Stimulated activated memory B cell treated with anti-CD40 and anti-IgM and Interleukin-4, amounts not matched to agents 10 μg/mL and 1 μg/mL and 100 μg/mL, for 72 hours (primary cell): ENCODE data around the gene TGFB1.
"Not testable (repeated sequence)": the region's sequence is repeated elsewhere in the genome, so short reads cannot be mapped to it uniquely, and the experiment has no call there.

Source experiments
- ATAC-seq: fragments of 150-1000 bp; cut with Tn5 transposase; 2 replicates; pipeline ENCODE4 v1.10.0; 2021
- H3K27ac Mint-ChIP-seq: one replicate; pipeline ENCODE4 v1.8.0; 2022; ENCODE audit warnings: mild to moderate bottlenecking, mixed read lengths
- H3K27me3 Mint-ChIP-seq: one replicate; pipeline ENCODE4 v1.8.0; 2022; ENCODE audit warnings: mixed read lengths
- H3K36me3 Mint-ChIP-seq: one replicate; pipeline ENCODE4 v1.8.0; 2022; ENCODE audit warnings: mixed read lengths
- H3K4me1 Mint-ChIP-seq: one replicate; pipeline ENCODE4 v1.8.0; 2022; ENCODE audit warnings: mixed read lengths
- H3K4me3 Mint-ChIP-seq: one replicate; pipeline ENCODE4 v1.8.0; 2022; ENCODE audit warnings: mild to moderate bottlenecking, moderate library complexity, mixed read lengths
- H3K9me3 Mint-ChIP-seq: one replicate; pipeline ENCODE4 v1.8.0; 2022; ENCODE audit warnings: mixed read lengths

Gene TGFB1

GRCh38 chr19:41297628-41298347 is 55.9 kb downstream of the TGFB1 start:
- H3K36me3 Mint-ChIP-seq = peaks cover 76% of the 10 kb centered on the region
- H3K9me3 Mint-ChIP-seq = no peaks in the 10 kb centered on the region
- H3K4me3 Mint-ChIP-seq = peak overlapping the region; percentile 4
- no peaks in the 10 kb centered on the region for H3K27me3 Mint-ChIP-seq
- peak overlapping the region; percentile 94 for H3K27ac Mint-ChIP-seq
- ATAC-seq = peak; percentile 89
- peaks cover 61% of the 10 kb centered on the region for H3K4me1 Mint-ChIP-seq

DNA sequence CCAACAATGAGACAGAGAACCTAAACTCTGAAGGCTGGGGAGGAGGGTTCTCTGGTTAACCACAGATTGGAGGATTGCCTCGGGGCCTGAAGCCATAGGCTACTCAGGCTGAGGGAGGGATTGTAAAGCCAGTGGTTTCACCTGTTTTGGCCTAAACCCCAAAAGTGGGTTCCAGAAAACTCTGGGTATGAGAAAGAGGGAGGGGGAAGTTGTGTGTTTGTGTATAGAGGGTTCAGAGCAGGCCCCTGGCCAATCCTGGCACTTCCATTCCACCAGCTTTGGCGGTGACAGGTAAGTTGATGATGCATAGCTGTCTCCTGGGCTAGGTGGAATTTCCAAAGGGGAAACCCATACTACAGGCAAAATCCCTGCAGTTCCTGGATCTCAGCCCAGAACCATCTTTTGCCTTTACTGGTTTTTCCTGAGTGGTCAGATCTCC is 57.3 kb downstream of the TGFB1 start:
- peaks cover 73% of the 10 kb centered on the region for H3K36me3 Mint-ChIP-seq
- H3K9me3 Mint-ChIP-seq = no peaks in the 10 kb centered on the region
- peak overlapping the region; percentile 94 for H3K27ac Mint-ChIP-seq
- H3K27me3 Mint-ChIP-seq = no peaks in the 10 kb centered on the region
- H3K4me1 Mint-ChIP-seq = peaks cover 48% of the 10 kb centered on the region
- ATAC-seq = no peak
- H3K4me3 Mint-ChIP-seq = no peak overlapping the region

- Mint-ChIP-seq H3K27ac (peak overlapping the region; percentile 94), H3K36me3 (peaks cover 76% of the 10 kb centered on the region), H3K9me3 (no peaks in the 10 kb centered on the region), H3K4me1 (peaks cover 43% of the 10 kb centered on the region), H3K4me3 (no peak overlapping the region), H3K27me3 (no peaks in the 10 kb centered on the region)
- no peak for ATAC-seq
Observed at GRCh38 chr19:41295499-41295898, 58.2 kb downstream of the TGFB1 start.

DNA sequence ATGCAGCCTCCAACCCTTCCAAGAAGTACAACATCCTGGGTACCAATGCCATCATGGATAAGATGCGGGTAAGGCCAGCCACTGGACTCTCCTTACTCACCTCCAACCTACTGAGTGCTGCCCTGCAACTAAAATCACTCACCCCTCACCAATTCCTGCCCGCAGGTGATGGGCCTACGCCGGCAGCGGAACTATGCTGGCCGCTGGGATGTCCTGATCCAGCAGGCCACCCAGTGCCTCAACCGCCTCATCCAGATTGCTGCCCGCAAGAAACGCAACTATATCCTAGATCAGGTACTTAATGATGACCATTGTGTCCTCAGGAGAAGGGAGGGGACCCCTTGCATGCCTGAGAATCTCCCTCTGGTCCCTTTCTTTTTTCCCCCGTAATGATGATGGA is 59.3 kb downstream of the TGFB1 start:
- Mint-ChIP-seq H3K36me3 (peaks cover 65% of the 10 kb centered on the region), H3K9me3 (no peaks in the 10 kb centered on the region), H3K4me1 (peaks cover 36% of the 10 kb centered on the region), H3K4me3 (no peak overlapping the region), H3K27ac (peak overlapping the region; percentile 31), H3K27me3 (no peaks in the 10 kb centered on the region)
- no peak for ATAC-seq

- not testable (repeated sequence) for H3K4me1 Mint-ChIP-seq, H3K27ac Mint-ChIP-seq, ATAC-seq, H3K4me3 Mint-ChIP-seq, H3K27me3 Mint-ChIP-seq, H3K9me3 Mint-ChIP-seq
- H3K36me3 Mint-ChIP-seq = peaks cover 39% of the 10 kb centered on the region
Observed at GRCh38 chr19:41289814-41290213, 63.9 kb downstream of the TGFB1 start.

DNA sequence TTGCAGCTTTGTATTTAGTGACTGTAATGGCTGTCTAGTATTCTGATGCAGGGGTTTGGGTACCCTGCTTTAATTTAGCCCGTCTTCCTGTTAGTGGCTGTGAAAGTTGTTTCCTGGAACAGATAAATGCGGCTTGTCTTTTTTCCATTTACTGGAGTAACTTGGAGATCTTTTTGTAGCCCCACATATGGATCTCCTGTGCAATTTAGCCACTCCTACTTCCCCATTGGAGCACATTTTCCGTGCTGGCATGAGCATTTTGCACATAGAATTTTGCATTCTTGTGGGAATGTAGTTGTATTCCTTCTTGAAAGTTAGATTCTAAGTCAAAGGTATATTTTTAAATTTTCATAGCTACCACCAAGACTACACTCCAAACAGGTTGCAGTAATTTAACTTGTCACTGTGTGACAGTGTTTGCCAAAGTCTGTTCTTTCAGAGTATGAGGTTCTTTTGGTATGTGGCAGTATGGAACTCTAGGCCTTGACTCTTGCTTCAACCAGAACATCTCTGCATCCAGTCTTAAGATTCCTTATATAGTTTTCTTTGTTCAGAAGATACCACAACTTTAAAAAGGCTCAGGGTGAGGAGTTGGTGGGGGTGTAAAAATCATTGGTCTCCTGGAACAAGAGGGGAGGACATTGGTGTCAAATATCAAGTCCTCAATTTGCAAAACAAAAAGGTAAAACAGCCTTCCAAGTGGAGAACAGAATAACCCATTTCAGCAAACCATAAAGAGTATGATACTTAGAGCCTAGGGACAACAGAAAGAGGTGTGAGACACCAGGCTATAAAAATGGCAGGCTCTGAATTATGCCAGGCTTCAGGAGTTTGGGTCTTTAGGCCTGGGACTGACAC is 64.8 kb downstream of the TGFB1 start:
- H3K27me3 Mint-ChIP-seq = no peaks in the 10 kb centered on the region
- no peak overlapping the region for H3K27ac Mint-ChIP-seq
- H3K36me3 Mint-ChIP-seq = peaks cover 35% of the 10 kb centered on the region
- no peaks in the 10 kb centered on the region for H3K4me1 Mint-ChIP-seq
- no peak for ATAC-seq
- no peaks in the 10 kb centered on the region for H3K9me3 Mint-ChIP-seq
- H3K4me3 Mint-ChIP-seq = no peak overlapping the region
